Bronchial epithelial cell (primary cell): Measurements from ENCODE around the gene LRRC27. TPM values are rescaled to one million over a fixed set of nuclear protein-coding genes. Genes with fewer than 3 reads are reported as not detected.

ENCODE experiments used
- DNase-seq: peaks from one replicate; pipeline ENCODE4 v3.0.0-alpha.2; 2010; ENCODE audit warnings: low read depth
- FAIRE-seq: peaks from 2 replicates; lab custom pipeline; 2011; peaks lifted over from hg19 to GRCh38; lab: Jason Lieb, UNC
- H3K27me3 ChIP-seq: 2 replicates; pipeline ENCODE4 v1.5.1; 2011; ENCODE audit warnings: low read length; ENCODE audit not compliant: control insufficient read depth, insufficient read depth
- H3K36me3 ChIP-seq: 2 replicates; pipeline ENCODE4 v1.5.1; 2011; ENCODE audit warnings: low read length; ENCODE audit not compliant: control insufficient read depth, insufficient read depth
- H3K4me3 ChIP-seq: 2 replicates; pipeline ENCODE4 v1.5.1; 2011; ENCODE audit warnings: mild to moderate bottlenecking, low read depth, low read length, control low read depth
- total RNA-seq: library from RNA; depleted of rRNA; stranded (reverse); fragments of >200 nt; gene quantifications from 2 replicates; pipeline ENCODE4 v1.2.1, GENCODE V29; 2014
- TF ChIP-seq, protein P1 (sequence below): IDR thresholded peaks from 2 replicates; pipeline ENCODE4 v1.5.1; 2011; ENCODE audit warnings: mild to moderate bottlenecking, moderate library complexity, low read length, control low read depth, inconsistent platforms; ENCODE audit not compliant: insufficient read depth, severe bottlenecking

LRRC27 gene
- total RNA-seq, 1 donor from 2014 or later, result 4.7 TPM

DNA sequence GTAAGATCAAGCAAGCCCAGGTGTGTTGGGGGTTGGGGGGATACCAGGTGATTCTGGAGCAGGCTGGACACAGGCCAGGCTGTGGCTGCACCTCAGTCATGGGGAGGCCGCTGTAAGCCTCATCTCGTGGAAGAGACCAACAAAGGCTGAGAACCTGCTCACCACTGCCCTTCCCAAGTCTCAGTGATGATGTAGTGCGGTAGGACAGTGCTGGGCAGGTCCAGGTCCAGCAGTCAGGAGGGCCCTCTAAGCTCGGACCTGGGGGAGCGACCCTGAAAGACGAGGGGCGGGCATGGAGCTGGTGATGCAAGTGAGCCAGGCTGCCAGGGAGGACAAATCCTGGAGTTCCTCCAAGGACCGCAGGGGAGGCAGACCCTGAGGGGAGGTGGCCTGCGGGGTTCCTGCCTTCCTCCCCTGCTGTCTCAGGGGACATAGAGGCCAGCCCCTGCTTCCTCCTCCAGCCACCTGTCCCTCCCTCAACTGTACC lies 61.7 kb downstream of the LRRC27 start:
- no peak for FAIRE-seq
- TF ChIP-seq, protein P1, sequence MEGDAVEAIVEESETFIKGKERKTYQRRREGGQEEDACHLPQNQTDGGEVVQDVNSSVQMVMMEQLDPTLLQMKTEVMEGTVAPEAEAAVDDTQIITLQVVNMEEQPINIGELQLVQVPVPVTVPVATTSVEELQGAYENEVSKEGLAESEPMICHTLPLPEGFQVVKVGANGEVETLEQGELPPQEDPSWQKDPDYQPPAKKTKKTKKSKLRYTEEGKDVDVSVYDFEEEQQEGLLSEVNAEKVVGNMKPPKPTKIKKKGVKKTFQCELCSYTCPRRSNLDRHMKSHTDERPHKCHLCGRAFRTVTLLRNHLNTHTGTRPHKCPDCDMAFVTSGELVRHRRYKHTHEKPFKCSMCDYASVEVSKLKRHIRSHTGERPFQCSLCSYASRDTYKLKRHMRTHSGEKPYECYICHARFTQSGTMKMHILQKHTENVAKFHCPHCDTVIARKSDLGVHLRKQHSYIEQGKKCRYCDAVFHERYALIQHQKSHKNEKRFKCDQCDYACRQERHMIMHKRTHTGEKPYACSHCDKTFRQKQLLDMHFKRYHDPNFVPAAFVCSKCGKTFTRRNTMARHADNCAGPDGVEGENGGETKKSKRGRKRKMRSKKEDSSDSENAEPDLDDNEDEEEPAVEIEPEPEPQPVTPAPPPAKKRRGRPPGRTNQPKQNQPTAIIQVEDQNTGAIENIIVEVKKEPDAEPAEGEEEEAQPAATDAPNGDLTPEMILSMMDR, result no peak
- Histone ChIP-seq H3K36me3 (no peaks in the 10 kb centered on the region), H3K27me3 (no peaks in the 10 kb centered on the region), H3K4me3 (no peak overlapping the region)
- DNase-seq, result no peak

DNA sequence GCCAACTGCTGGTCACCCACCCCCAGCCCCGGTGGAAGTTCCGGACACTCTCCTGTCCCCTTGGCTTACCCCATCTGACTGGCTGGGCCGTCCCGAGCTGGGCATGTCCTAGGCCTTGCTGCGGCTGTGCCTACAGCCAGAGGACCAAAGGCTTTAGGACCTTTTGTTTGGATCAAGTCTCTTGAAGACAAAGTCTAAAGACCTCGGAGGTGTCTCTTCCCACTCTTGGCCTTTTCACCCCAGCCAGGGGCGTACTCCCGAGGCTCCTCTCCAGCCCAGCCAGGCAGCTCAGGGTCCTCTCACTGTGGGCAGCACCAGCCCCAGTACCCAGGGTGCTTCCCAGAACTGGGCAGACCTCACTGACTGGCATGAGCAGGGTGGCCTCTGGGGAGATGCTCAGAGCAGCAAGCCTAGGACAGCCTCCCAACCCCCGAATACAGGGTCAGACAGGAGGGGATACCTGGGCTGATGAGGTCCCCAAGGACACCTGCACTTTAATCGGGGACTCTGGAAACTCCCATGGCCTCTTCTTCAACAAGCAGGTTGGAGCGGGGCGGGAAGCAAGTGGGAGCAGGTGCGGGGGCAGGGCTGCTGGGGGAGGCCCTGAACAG lies 62.3 kb downstream of the LRRC27 start:
- Histone ChIP-seq H3K27me3 (no peaks in the 10 kb centered on the region), H3K36me3 (no peaks in the 10 kb centered on the region), H3K4me3 (no peak overlapping the region)
- TF ChIP-seq, protein P1, result no peak
- no peak for DNase-seq
- FAIRE-seq, result no peak

DNA sequence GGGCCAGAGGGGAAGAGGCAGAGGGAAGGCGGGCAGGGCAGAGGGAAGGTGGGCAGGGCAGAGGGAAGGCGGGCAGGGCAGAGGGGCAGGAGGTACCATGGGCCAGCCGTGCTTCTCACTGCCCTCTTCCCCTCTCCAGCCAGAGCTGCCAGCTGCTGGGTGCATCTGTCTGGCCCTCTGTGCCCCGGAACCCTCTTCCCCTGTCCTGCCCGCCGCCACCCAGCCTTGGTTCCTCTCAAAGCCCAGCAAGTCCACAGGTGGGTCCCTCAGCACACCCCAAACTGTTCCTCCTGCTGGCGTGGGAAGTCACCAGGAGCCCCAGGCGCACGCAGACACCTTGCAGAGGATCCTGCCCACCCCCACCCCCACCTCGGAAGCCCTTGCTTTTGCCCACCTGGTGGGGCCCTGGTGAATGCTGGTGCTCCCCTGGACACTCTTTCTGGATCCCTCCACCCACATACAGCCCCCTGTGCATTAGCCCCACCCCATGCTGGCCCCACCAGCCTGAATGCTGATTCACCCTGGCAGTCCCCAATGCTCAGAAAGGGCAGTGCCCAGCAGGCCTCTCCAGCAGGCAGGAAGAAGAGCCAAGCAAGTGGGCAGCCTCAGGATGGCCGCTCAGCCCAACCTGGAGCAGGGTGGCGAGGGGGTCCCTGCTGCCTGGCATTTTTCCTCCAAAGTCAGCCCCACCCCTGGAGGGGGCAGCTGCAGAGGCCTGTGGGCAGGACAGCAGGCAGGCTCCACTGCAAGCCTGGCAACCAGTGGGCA lies 63.1 kb downstream of the LRRC27 start:
- no peak overlapping the region for H3K4me3 ChIP-seq
- no peaks in the 10 kb centered on the region for H3K36me3 ChIP-seq
- H3K27me3 ChIP-seq, result no peaks in the 10 kb centered on the region
- TF ChIP-seq, protein P1, result no peak
- DNase-seq (no peak), FAIRE-seq (no peak)

DNA sequence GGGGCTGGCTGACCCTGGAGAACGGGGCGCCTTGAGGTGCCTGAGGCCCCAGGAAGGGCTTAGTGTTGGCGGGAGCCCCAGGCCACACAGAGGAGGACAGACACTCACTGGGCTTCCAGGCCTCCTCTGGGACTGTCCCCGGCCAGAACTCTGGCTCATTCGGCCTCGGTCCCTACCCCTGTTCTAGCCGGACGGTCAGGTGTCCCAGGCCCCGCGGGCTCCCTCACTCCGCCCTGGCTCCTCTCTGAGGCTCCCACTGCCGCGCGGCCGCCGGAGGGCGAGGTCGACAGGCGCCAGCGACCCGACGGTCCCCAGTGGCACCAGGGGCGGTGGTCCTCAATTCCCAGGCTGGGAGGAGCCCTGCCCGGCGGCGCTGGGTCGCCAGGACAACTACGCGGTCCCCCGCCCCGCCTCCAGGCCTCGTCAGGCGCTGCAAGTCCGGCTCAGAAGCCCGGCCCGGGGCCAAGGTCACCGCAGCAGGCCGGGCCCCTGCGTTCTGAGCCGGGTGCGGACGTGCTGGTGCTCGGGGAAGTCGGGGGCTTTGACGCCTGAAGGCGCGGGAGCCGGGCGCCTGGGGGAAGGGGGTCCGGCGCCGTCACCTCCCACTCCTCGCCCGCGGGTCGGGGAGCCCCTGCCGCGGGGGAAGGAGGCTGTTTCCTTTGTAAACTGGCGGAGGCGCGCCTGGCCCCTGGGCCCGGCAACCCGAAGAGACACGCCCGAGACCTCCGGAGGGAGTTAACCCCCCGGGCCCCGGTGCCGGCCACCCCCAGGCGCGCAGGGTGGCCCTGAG lies 63.9 kb downstream of the LRRC27 start:
- TF ChIP-seq, protein P1, result no peak

DNA sequence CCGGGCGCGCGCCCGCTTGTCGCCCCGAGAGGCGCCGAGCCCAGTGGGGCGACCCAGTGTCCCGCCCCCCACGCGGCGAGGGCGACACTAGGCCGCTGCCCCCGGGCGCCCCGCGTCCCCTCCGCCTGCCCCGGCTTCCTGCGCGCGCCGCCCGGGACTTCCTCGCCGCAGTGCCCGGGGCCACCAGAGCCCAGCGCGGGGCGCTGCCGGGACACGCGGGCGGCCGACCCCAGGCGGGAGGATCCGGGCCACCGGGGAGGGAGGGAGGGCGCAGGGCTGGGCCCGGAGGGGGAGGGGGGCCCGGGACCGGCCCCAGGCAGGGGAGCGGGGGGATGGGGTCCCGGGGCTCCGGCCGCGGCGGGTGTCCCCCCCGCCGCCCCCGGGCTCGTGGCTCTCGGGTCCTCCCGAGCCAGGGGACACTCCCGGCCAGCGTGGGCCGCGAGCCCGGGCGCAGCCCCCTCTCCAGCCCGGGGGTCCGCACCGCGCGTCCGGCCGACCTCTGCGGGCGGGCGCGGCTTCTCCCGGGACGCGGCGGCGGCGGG lies 64.6 kb downstream of the LRRC27 start:
- Histone ChIP-seq H3K36me3 (peaks cover 2% of the 10 kb centered on the region), H3K4me3 (peak overlapping the region; percentile 75), H3K27me3 (no peaks in the 10 kb centered on the region)
- DNase-seq (no peak), FAIRE-seq (no peak)
- TF ChIP-seq, protein P1, result peak; percentile 35

More for the DNA sequence above, 63.9 kb downstream of the LRRC27 start:
- Histone ChIP-seq H3K36me3 (peaks cover 2% of the 10 kb centered on the region), H3K27me3 (no peaks in the 10 kb centered on the region), H3K4me3 (peak overlapping the region; percentile 75)
- no peak for FAIRE-seq
- no peak for DNase-seq
